ENCODE data around the gene KATNB1. TPM values are rescaled to one million over a fixed set of nuclear protein-coding genes. Genes with fewer than 3 reads are reported as not detected.

The KATNB1 gene
- total and polyA plus RNA-seq, 4 donors: 14.9 to 39.3 (median 20.1) TPM

- peaks cover 3 to 19% (median 9%) of the 10 kb centered on the region in 4 donors for H3K36me3 ChIP-seq (ENCODE audit: control insufficient read depth in 4 of 4, insufficient read depth in 4 of 4, low read length in 4 of 4)
- DNase-seq (peak; percentile 27 to 61 (median 58)), ATAC-seq (ENCODE audit: insufficient read depth, low FRiP score) (peak; percentile 60)
- H3K27ac ChIP-seq (ENCODE audit: low read depth in 1 of 2, low read length in 1 of 2): peak overlapping the region; percentile 13 to 83
- TF ChIP-seq CTCF (IDR thresholded peaks at IDR 0.05; ENCODE audit: control extremely low read depth, extremely low read depth): no peak
- H3K9me3 ChIP-seq (ENCODE audit: control insufficient read depth in 4 of 4, insufficient read depth in 3 of 4, low read length in 3 of 4): no peaks in the 10 kb centered on the region
- H3K9ac ChIP-seq (ENCODE audit: insufficient read depth in 1 of 2, low read length in 2 of 2): no peak overlapping the region
- H3K27me3 ChIP-seq (ENCODE audit: control insufficient read depth in 3 of 3, insufficient read depth in 3 of 3, low read length in 2 of 3): no peaks in the 10 kb centered on the region
- 71 to 79% methylated on average over 42 of the region's 42 CpGs for WGBS, 2 donors
- H3K4me1 ChIP-seq (ENCODE audit: control insufficient read depth in 5 of 5, insufficient read depth in 5 of 5, low read length in 5 of 5): peaks cover 3 to 40% (median 28%) of the 10 kb centered on the region in 5 donors
- H3K4me3 ChIP-seq: peak overlapping the region; percentile 15
These were observed 62.1 kb downstream of the KATNB1 start for GRCh38 chr16:57797526-57798266.

GRCh38 chr16:57798267-57798810 lies 62.8 kb downstream of the KATNB1 start:
- ATAC-seq (ENCODE audit: insufficient read depth, low FRiP score) (no peak), DNase-seq (no peak)
- Histone ChIP-seq H3K4me1 (ENCODE audit: control insufficient read depth in 5 of 5, insufficient read depth in 5 of 5, low read length in 5 of 5) (peaks cover 8 to 46% (median 34%) of the 10 kb centered on the region in 5 donors), H3K27ac (ENCODE audit: low read depth in 1 of 2, low read length in 1 of 2) (peak overlapping the region in 1 of 2 donors; percentile 83), H3K4me3 (no peak overlapping the region), H3K9me3 (ENCODE audit: control insufficient read depth in 4 of 4, insufficient read depth in 3 of 4, low read length in 3 of 4) (no peaks in the 10 kb centered on the region), H3K9ac (ENCODE audit: insufficient read depth in 1 of 2, low read length in 2 of 2) (no peak overlapping the region), H3K36me3 (ENCODE audit: control insufficient read depth in 4 of 4, insufficient read depth in 4 of 4, low read length in 4 of 4) (peaks cover 3 to 19% (median 9%) of the 10 kb centered on the region in 4 donors), H3K27me3 (ENCODE audit: control insufficient read depth in 3 of 3, insufficient read depth in 3 of 3, low read length in 2 of 3) (no peaks in the 10 kb centered on the region)
- WGBS, 2 donors: 69 to 70% methylated on average over 16 of the region's 16 CpGs
- TF ChIP-seq CTCF (IDR thresholded peaks at IDR 0.05; ENCODE audit: control extremely low read depth, extremely low read depth): no peak

- no peaks in the 10 kb centered on the region for H3K9me3 ChIP-seq (ENCODE audit: control insufficient read depth in 4 of 4, insufficient read depth in 3 of 4, low read length in 3 of 4)
- no peak overlapping the region for H3K4me3 ChIP-seq
- peak overlapping the region in 1 of 2 donors; percentile 38 for H3K9ac ChIP-seq (ENCODE audit: insufficient read depth in 1 of 2, low read length in 2 of 2)
- H3K27me3 ChIP-seq (ENCODE audit: control insufficient read depth in 3 of 3, insufficient read depth in 3 of 3, low read length in 2 of 3): no peaks in the 10 kb centered on the region
- H3K36me3 ChIP-seq (ENCODE audit: control insufficient read depth in 4 of 4, insufficient read depth in 4 of 4, low read length in 4 of 4): peaks cover 3 to 19% (median 7%) of the 10 kb centered on the region in 4 donors
- no peak for DNase-seq
- peaks cover 8 to 54% (median 36%) of the 10 kb centered on the region in 5 donors for H3K4me1 ChIP-seq (ENCODE audit: control insufficient read depth in 5 of 5, insufficient read depth in 5 of 5, low read length in 5 of 5)
- TF ChIP-seq CTCF (IDR thresholded peaks at IDR 0.05; ENCODE audit: control extremely low read depth, extremely low read depth): no peak
- WGBS, 2 donors: 42 to 43% methylated on average over 6 of the region's 6 CpGs
- no peak for ATAC-seq (ENCODE audit: insufficient read depth, low FRiP score)
- H3K27ac ChIP-seq (ENCODE audit: low read depth in 1 of 2, low read length in 1 of 2): peak overlapping the region in 1 of 2 donors; percentile 83
These were observed 63.5 kb downstream of the KATNB1 start for GRCh38 chr16:57798953-57799599.

All from lung (tissue), 12 donors.